CD4-positive, alpha-beta T cell treated with Interleukin-6 for 4 hours (primary cell): ENCODE data around the gene HSCB.
"Not testable (repeated sequence)": the region's sequence is repeated elsewhere in the genome, so short reads cannot be mapped to it uniquely, and the experiment has no call there.

Experiments used
- DNase-seq: peaks from one replicate; pipeline ENCODE4 v3.0.0-alpha.2; 2020; ENCODE audit warnings: mixed read lengths

The HSCB gene

DNA sequence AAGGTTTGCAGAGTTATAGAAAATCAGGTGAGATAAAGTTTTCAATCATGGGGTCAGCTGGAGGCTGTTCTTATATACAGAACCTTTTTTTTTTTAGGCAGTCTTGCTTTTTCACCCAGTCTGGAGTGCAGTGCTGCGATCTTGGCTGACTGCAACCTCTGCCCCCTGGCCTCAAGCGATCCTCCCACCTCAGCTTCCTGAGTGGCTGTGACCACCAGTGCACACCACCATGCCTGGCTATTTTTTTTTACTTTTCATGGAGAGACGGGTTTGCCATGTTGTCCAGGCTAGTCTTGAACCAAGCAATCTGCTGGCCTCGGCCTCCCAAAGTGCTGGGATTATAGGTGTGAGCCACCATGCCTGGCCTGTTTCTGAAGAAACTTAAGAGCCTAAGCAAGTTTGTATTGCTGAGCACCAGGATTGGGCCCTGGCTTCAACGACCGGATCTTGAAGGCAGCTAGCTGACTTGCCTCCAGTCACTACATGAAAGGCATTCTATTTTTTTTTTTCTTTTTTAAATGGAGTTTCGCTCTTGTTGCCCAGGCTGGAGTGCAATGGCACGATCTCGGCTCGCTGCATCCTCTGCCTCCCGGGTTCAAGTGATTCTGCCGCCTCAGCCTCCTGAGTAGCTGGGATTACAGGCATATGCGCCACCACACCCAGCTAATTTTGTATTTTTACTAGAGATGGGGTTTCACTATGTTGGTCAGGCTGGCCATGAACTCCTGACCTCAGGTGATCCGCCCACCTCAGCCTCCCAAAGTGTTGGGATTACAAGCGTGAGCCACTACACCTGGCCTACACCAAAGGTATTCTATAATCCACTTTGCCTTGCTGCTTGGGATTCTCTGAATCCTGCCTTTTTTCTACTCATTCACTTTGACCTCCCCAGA, 50.9 kb downstream of the HSCB start:
- peak; percentile 26 for DNase-seq

- DNase-seq = no peak
Measured at GRCh38 chr22:28793976-28794584, 52.2 kb downstream of the HSCB start.

DNA sequence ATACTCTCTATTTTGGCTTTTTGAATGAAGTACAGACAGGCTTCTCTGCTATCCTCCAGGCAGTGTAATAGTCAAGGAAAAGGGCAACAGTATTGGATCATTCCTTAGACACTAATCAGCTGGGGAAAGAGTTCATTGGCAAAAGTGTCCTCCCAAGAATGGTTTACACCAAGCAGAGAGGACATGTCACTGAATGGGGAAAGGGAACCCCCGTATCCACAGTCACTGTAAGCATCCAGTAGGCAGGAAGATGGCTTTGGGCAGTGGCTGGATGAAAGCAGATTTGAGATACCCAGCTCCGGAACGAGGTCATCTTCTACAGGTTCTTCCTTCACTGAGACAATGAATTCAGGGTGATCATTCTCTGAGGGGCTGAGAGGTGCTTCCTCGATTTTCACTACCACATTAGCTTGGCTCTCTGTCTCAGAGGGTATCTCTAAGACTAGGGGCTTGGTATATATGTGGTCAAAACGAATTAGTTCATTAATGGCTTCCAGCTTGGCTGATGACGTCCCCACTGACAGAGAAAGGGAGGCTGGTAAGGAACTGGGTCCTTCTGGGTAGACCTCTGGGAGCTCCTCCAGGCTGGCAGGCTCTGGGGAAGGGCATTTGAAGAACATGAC, 53.3 kb downstream of the HSCB start:
- DNase-seq = no peak

GRCh38 chr22:28795932-28796856, 54.4 kb downstream of the HSCB start:
- no peak for DNase-seq

DNA sequence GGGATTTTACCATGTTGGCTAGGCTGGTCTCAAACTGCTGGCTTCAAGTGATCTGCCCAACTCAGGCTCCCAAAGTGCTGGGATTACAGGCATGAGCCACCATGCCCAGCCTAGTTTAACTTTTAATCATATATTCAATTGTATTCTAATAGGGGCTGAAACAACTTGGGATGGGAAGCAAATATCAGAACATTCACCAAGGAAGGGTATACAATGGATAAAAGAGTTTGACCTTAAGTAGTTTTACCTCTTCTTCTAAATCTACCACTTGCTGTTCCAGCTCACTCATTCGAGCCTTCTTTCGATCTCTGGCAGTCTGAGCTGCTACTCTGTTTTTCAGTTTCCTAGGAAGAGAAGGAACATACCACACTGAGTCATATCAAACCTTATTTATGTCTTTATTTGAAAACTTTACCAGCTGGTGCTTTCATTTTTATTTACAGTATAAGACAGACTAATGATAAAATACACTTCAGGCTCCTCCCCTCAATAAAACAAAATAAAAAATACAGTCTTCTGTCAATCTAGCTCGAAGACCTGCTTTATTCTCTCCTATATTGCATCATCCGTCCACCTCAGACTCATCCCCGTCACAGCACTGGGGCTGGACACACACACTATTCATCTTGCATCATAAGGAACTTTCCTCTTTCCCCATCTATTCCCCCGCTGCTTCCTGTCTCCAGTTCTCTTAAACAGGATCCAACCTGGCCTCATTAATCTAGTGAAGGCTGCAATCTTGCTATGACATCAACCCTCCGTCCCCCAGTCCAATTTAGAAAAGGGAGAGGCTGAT, 57.2 kb downstream of the HSCB start:
- peak; percentile 30 for DNase-seq

- peak; percentile 39 for DNase-seq
Measured at GRCh38 chr22:28799606-28800307, 57.9 kb downstream of the HSCB start.

GRCh38 chr22:28800308-28801041, 58.6 kb downstream of the HSCB start, which contains the start of gene XBP1:
Gene XBP1, minus strand, starts transcription at chr22:28800569.
- peak; percentile 87 for DNase-seq

DNA sequence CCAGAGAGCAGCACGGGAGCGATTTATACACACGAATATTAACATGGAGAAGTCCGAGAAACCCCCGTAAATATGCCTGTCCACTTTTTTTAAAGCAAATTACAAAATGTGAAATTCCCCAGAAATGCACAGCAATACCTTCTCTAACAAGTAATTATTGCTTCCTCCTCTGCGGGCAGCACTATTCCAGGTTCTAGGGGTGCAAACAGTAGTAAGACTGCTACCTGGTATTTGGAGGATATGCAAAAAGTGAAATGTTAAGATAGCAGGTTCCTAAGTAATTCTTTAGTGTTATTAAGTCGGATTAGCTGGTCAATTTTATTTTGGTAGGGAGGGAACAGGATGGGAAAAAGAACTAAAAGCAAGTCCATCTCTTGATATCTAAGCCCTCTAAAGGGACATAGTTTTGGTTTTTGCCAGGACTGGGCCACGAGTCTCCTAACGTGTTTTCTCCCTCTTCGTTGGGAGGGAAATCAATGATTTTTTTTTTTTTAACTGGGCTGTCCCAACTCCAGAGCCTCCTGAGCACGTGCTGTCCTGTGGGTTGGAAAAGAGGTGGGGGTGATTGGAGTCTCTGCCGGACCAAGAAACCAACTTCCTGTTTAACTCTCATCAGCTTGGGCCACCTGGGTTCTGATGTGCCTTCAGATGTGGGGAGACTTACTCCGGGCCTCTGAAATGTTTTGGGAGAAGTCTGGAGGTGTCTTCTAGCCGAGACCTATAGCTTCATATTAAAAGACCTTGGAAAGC, 60.2 kb downstream of the HSCB start:
- DNase-seq = no peak

- no peak for DNase-seq
Measured at GRCh38 chr22:28802595-28803123, 60.8 kb downstream of the HSCB start.

DNA sequence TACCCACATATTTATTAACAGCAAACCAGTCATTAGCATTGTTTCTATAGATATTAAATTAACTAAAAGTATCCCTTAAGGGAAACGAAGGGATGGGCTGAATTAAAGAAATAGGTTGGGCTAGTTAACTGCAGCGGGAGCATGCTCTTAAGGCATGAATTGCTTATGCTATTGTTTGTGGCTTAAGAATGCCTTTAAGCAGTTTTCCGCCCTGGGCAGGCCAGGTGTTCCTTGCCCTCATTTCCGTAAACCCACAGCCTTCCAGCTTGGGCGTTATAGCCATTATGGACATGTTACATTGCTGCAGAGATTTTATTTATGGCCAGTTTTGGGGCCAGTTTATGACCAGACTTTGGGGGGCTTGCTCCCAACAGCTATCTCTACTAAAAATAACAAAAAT, 63.6 kb downstream of the HSCB start:
- DNase-seq = not testable (repeated sequence)
